Natural killer cell (primary cell): ENCODE measurements around the gene CPA2. TPM values are rescaled to one million over a fixed set of nuclear protein-coding genes. Genes with fewer than 3 reads are reported as not detected.
"Not testable (repeated sequence)": the region's sequence is repeated elsewhere in the genome, so short reads cannot be mapped to it uniquely, and the experiment has no call there.

Experiments
- ATAC-seq, 3 donors: fragments of 150-1000 bp in 2 of 3; fragments of 200-7000 bp in 1 of 3; cut with Tn5 transposase; 1 replicate in 1 of 3; 2 replicates in 2 of 3; pipeline ENCODE4 v1.10.0; 2021; ENCODE audit warnings: mild to moderate bottlenecking in 2 of 3, moderate library complexity in 2 of 3
- DNase-seq, 2 donors: peaks; one replicate each; pipeline versions ENCODE4 v3.0.0 to v3.0.0-alpha.2; 2013 to 2021; ENCODE audit warnings: mixed read lengths in 1 of 2
- H3K27ac ChIP-seq: one replicate; pipeline ENCODE4 v1.5.1; 2013; ENCODE audit warnings: mild to moderate bottlenecking, low read length
- H3K27me3 ChIP-seq: one replicate; pipeline ENCODE4 v1.6.1; 2013; ENCODE audit warnings: low read length; ENCODE audit not compliant: control insufficient read depth, insufficient read depth
- H3K36me3 ChIP-seq: one replicate; pipeline ENCODE4 v1.6.1; 2013; ENCODE audit warnings: low read length; ENCODE audit not compliant: control insufficient read depth, insufficient read depth
- H3K4me1 ChIP-seq: one replicate; pipeline ENCODE4 v1.6.1; 2013; ENCODE audit warnings: low read length; ENCODE audit not compliant: control insufficient read depth, insufficient read depth
- H3K4me3 ChIP-seq: one replicate; pipeline ENCODE4 v1.5.1; 2013; ENCODE audit warnings: low read length
- H3K9me3 ChIP-seq: one replicate; pipeline ENCODE4 v1.6.1; 2013; ENCODE audit warnings: low read length; ENCODE audit not compliant: control insufficient read depth, insufficient read depth
- H3K27ac Mint-ChIP-seq, 2 donors: one replicate each; pipeline ENCODE4 v1.8.0; 2022; ENCODE audit warnings: mild to moderate bottlenecking in 2 of 2, mixed read lengths in 2 of 2, moderate library complexity in 1 of 2
- H3K27me3 Mint-ChIP-seq, 2 donors: one replicate each; pipeline ENCODE4 v1.8.0; 2022; ENCODE audit warnings: low read depth in 2 of 2, mixed read lengths in 2 of 2
- H3K36me3 Mint-ChIP-seq: one replicate; pipeline ENCODE4 v1.8.0; 2022; ENCODE audit warnings: mixed read lengths
- H3K4me1 Mint-ChIP-seq, 2 donors: one replicate each; pipeline ENCODE4 v1.8.0; 2022; ENCODE audit warnings: mixed read lengths in 2 of 2
- H3K4me3 Mint-ChIP-seq: one replicate; pipeline ENCODE4 v1.8.0; 2022; ENCODE audit warnings: mild to moderate bottlenecking, moderate library complexity, mixed read lengths
- H3K9me3 Mint-ChIP-seq, 2 donors: one replicate each; pipeline ENCODE4 v1.8.0; 2022; ENCODE audit warnings: mixed read lengths in 2 of 2
- WGBS: methylation state at CpG from one replicate; pipeline ENCODE4 v1.1.7; 2013; ENCODE audit warnings: missing lambda C conversion rate; ENCODE audit not compliant: insufficient coverage; 5-methylcytosine and 5-hydroxymethylcytosine counted together
- intact Hi-C: fragments of 100-400 bp; cut with micrococcal nuclease; formaldehyde crosslinking; loops from one replicate; pipeline ENCODE4 v1.14.2; 2022
- total RNA-seq, 4 donors: library from RNA; stranded (reverse); fragments of 120-200 nt in 1 of 4; gene quantifications; one replicate each; pipeline versions ENCODE4 v1.2.3 to v1.2.4, GENCODE V29; 2013 to 2022
- TF ChIP-seq, protein P1 (sequence below): fragments of 200-600 bp; IDR thresholded peaks from one replicate; pipeline ENCODE4 v1.8.0; 2022; ENCODE audit warnings: antibody characterized with exemption

The CPA2 gene
- total RNA-seq, 3 donors from 2014 or later (not counting 1 experiment from before 2014, with no cell fraction given) = not detected

GRCh38 chr7:130231792-130232191 is 34.9 kb upstream of the CPA2 start:
- no peaks in the 10 kb centered on the region for H3K4me1 Mint-ChIP-seq
- no peaks in the 10 kb centered on the region for H3K9me3 ChIP-seq
- H3K4me1 ChIP-seq = no peaks in the 10 kb centered on the region
- 80% methylated on average over 6 of the region's 6 CpGs for WGBS
- H3K27ac Mint-ChIP-seq = no peak overlapping the region
- intact Hi-C loops = no loop called here
- no peak overlapping the region for H3K4me3 ChIP-seq
- H3K36me3 Mint-ChIP-seq = no peaks in the 10 kb centered on the region
- TF ChIP-seq, protein P1, sequence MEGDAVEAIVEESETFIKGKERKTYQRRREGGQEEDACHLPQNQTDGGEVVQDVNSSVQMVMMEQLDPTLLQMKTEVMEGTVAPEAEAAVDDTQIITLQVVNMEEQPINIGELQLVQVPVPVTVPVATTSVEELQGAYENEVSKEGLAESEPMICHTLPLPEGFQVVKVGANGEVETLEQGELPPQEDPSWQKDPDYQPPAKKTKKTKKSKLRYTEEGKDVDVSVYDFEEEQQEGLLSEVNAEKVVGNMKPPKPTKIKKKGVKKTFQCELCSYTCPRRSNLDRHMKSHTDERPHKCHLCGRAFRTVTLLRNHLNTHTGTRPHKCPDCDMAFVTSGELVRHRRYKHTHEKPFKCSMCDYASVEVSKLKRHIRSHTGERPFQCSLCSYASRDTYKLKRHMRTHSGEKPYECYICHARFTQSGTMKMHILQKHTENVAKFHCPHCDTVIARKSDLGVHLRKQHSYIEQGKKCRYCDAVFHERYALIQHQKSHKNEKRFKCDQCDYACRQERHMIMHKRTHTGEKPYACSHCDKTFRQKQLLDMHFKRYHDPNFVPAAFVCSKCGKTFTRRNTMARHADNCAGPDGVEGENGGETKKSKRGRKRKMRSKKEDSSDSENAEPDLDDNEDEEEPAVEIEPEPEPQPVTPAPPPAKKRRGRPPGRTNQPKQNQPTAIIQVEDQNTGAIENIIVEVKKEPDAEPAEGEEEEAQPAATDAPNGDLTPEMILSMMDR = no peak
- no peaks in the 10 kb centered on the region for H3K27me3 ChIP-seq
- ATAC-seq (no peak), DNase-seq (no peak)
- no peaks in the 10 kb centered on the region for H3K9me3 Mint-ChIP-seq
- no peak overlapping the region for H3K4me3 Mint-ChIP-seq
- H3K27ac ChIP-seq = no peak overlapping the region
- H3K36me3 ChIP-seq = no peaks in the 10 kb centered on the region
- peaks cover 5 to 12% of the 10 kb centered on the region in 2 donors for H3K27me3 Mint-ChIP-seq

- Mint-ChIP-seq H3K36me3 (no peaks in the 10 kb centered on the region), H3K27ac (no peak overlapping the region), H3K27me3 (peaks cover 5 to 12% of the 10 kb centered on the region in 2 donors), H3K4me1 (no peaks in the 10 kb centered on the region), H3K9me3 (no peaks in the 10 kb centered on the region), H3K4me3 (no peak overlapping the region)
- intact Hi-C loops = no loop called here
- Histone ChIP-seq H3K36me3 (no peaks in the 10 kb centered on the region), H3K27ac (no peak overlapping the region), H3K9me3 (no peaks in the 10 kb centered on the region), H3K27me3 (no peaks in the 10 kb centered on the region), H3K4me1 (no peaks in the 10 kb centered on the region), H3K4me3 (no peak overlapping the region)
- no CpG with 5 or more reads among the region's 2 CpGs for WGBS
- ATAC-seq = no peak
- DNase-seq = no peak
- TF ChIP-seq, protein P1 = no peak
These were observed 34.5 kb upstream of the CPA2 start for GRCh38 chr7:130232209-130232608.

DNA sequence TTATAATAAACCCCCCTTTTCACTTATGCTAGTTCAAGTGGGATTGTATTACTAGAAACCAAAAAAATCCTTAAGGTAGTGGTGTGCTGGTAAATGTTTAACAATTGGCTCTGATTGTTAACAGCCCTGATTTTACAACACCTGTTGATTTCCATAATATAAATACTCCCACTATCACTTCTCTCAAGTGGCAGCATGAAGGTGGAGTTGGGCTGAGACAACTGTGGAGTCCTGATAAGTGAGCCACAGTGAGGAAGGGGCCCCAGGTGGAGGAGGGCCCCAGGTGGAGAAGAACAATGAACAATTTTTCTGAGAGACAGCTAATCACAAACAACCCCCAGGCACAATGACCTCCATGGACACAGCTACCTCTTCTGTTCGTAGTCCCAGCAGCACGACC is 32.6 kb upstream of the CPA2 start:
- DNase-seq (no peak), ATAC-seq (no peak)
- WGBS = 95% methylated on average over 2 of the region's 2 CpGs
- no peaks in the 10 kb centered on the region for H3K4me1 Mint-ChIP-seq
- H3K4me3 Mint-ChIP-seq = no peak overlapping the region
- Histone ChIP-seq H3K4me1 (no peaks in the 10 kb centered on the region), H3K27me3 (peaks cover 2% of the 10 kb centered on the region), H3K9me3 (no peaks in the 10 kb centered on the region), H3K4me3 (no peak overlapping the region), H3K27ac (no peak overlapping the region), H3K36me3 (no peaks in the 10 kb centered on the region)
- peaks cover 5 to 12% of the 10 kb centered on the region in 2 donors for H3K27me3 Mint-ChIP-seq
- H3K36me3 Mint-ChIP-seq = no peaks in the 10 kb centered on the region
- intact Hi-C loops = no loop called here
- TF ChIP-seq, protein P1 = no peak
- no peaks in the 10 kb centered on the region for H3K9me3 Mint-ChIP-seq
- H3K27ac Mint-ChIP-seq = no peak overlapping the region

DNA sequence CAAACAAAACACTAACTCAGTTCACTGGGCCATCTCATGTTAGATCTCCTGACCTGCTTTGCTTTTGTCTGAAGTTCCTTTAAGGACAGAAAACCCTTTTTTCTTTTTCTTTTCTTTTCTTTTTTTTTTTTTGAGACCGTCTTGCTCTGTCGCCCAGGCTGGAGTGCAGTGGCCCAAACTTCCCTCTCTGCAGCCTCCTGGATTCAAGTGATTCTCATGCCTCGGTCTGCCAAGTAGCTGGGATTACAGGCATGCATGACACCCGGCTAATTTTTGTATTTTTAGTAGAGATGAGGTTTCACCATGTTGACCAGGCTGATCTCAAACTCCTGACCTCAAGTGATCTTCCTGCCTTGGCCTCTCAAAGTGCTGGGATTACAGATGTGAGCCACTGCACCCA is 30.3 kb upstream of the CPA2 start:
- H3K4me1 ChIP-seq, ATAC-seq, H3K36me3 ChIP-seq, H3K4me1 Mint-ChIP-seq, H3K36me3 Mint-ChIP-seq, H3K27me3 ChIP-seq, H3K4me3 ChIP-seq, intact Hi-C loops, H3K27ac ChIP-seq, H3K9me3 Mint-ChIP-seq, H3K27ac Mint-ChIP-seq, H3K4me3 Mint-ChIP-seq, H3K9me3 ChIP-seq, DNase-seq: not testable (repeated sequence)
- H3K27me3 Mint-ChIP-seq = peaks cover 0 to 12% of the 10 kb centered on the region in 2 donors
- WGBS = 82% methylated on average over 4 of the region's 4 CpGs
